Small intestine (tissue), 7 donors: ENCODE measurements around the gene RHCG. TPM values are rescaled to one million over a fixed set of nuclear protein-coding genes. Genes with fewer than 3 reads are reported as not detected.
"Not testable (repeated sequence)": the region's sequence is repeated elsewhere in the genome, so short reads cannot be mapped to it uniquely, and the experiment has no call there.

Source experiments
- DNase-seq, 2 donors: peaks; one replicate each; pipeline versions ENCODE4 v3.0.0 to v3.0.0-alpha.2; 2013
- FAIRE-seq: peaks from 2 replicates; lab custom pipeline; 2012; peaks lifted over from hg19 to GRCh38; lab: Jason Lieb, UNC
- H3K27ac ChIP-seq, 3 donors: one replicate each; pipeline ENCODE4 v1.5.1; 2013; ENCODE audit warnings: low read length in 2 of 3, mild to moderate bottlenecking in 2 of 3, control low read depth in 1 of 3, inconsistent platforms in 1 of 3, low read depth in 1 of 3, moderate library complexity in 1 of 3
- H3K27me3 ChIP-seq, 3 donors: one replicate each; pipeline ENCODE4 v1.6.1; 2013; ENCODE audit warnings: low read length in 3 of 3, inconsistent platforms in 1 of 3; ENCODE audit not compliant: control insufficient read depth in 3 of 3, insufficient read depth in 3 of 3
- H3K36me3 ChIP-seq, 3 donors: one replicate each; pipeline ENCODE4 v1.6.1; 2013; ENCODE audit warnings: low read length in 3 of 3, inconsistent platforms in 1 of 3, low read depth in 1 of 3, mild to moderate bottlenecking in 1 of 3, moderate library complexity in 1 of 3; ENCODE audit not compliant: control insufficient read depth in 3 of 3, insufficient read depth in 2 of 3
- H3K4me1 ChIP-seq, 3 donors: one replicate each; pipeline ENCODE4 v1.6.1; 2013; ENCODE audit warnings: low read length in 2 of 3, inconsistent platforms in 1 of 3, low read depth in 1 of 3, mild to moderate bottlenecking in 1 of 3, moderate library complexity in 1 of 3; ENCODE audit not compliant: control insufficient read depth in 3 of 3, insufficient read depth in 2 of 3
- H3K4me3 ChIP-seq, 3 donors: one replicate each; pipeline ENCODE4 v1.5.1; 2013; ENCODE audit warnings: low read length in 3 of 3, control low read depth in 1 of 3, inconsistent platforms in 1 of 3, low read depth in 1 of 3, mild to moderate bottlenecking in 1 of 3, moderate library complexity in 1 of 3
- H3K9me3 ChIP-seq, 2 donors: one replicate each; pipeline ENCODE4 v1.6.1; 2013; ENCODE audit warnings: low read depth in 1 of 2, low read length in 1 of 2; ENCODE audit not compliant: control insufficient read depth in 2 of 2, insufficient read depth in 1 of 2
- WGBS, 3 donors: extraction: QIAGEN DNeasy Blood & Tissue Kit; methylation state at CpG; one replicate each; pipeline ENCODE4 v1.1.7; 2013; 5-methylcytosine and 5-hydroxymethylcytosine counted together
- polyA plus RNA-seq, 4 donors: library from polyadenylated mRNA; stranded (reverse) in 3 of 4; unstranded in 1 of 4; fragments of 200-250 nt in 3 of 4; fragments of 120-200 nt in 1 of 4; gene quantifications; one replicate each; pipeline versions ENCODE4 v1.2.1 to v1.2.3, GENCODE V29; 2013
- donor health status: healthy with polysubstance abuse.
- donor health status: control.
- donor health status: control.
- donor health status: Bipolar disorder and iron deficiency.
- donor health status: healthy.

The RHCG gene
- polyA plus RNA-seq, 4 donors = 0.16 to 2.2 (median 1.3) TPM

GRCh38 chr15:89479173-89479572, 17.2 kb downstream of the RHCG start:
- Histone ChIP-seq H3K27ac (no peak overlapping the region), H3K4me1 (no peaks in the 10 kb centered on the region), H3K27me3 (peaks cover 0 to 19% (median 0%) of the 10 kb centered on the region in 3 donors), H3K36me3 (no peaks in the 10 kb centered on the region), H3K9me3 (no peaks in the 10 kb centered on the region), H3K4me3 (no peak overlapping the region)
- 63 to 77% (median 73%) methylated on average over 7 of the region's 7 CpGs for WGBS, 3 donors
- DNase-seq (no peak), FAIRE-seq (no peak)

GRCh38 chr15:89477411-89478242, 18.8 kb downstream of the RHCG start:
- H3K36me3 ChIP-seq = no peaks in the 10 kb centered on the region
- no peak overlapping the region for H3K27ac ChIP-seq
- FAIRE-seq = no peak
- DNase-seq = no peak
- H3K9me3 ChIP-seq = no peaks in the 10 kb centered on the region
- no peak overlapping the region for H3K4me3 ChIP-seq
- H3K4me1 ChIP-seq = no peaks in the 10 kb centered on the region
- WGBS, 3 donors = 71 to 84% (median 79%) methylated on average over 20 to 22 of the region's 22 CpGs
- peaks cover 0 to 19% (median 0%) of the 10 kb centered on the region in 3 donors for H3K27me3 ChIP-seq

- Histone ChIP-seq H3K4me1 (no peaks in the 10 kb centered on the region), H3K27ac (no peak overlapping the region), H3K9me3 (no peaks in the 10 kb centered on the region), H3K27me3 (peaks cover 0 to 28% (median 0%) of the 10 kb centered on the region in 3 donors), H3K4me3 (no peak overlapping the region), H3K36me3 (no peaks in the 10 kb centered on the region)
- FAIRE-seq (no peak), DNase-seq (no peak)
- 51 to 57% (median 53%) methylated on average over 6 of the region's 6 CpGs for WGBS, 3 donors
Observed at GRCh38 chr15:89475661-89476060, 20.7 kb downstream of the RHCG start.

- Histone ChIP-seq H3K36me3 (no peaks in the 10 kb centered on the region), H3K4me3 (no peak overlapping the region), H3K27ac (no peak overlapping the region), H3K4me1 (no peaks in the 10 kb centered on the region), H3K27me3 (peaks cover 0 to 21% (median 2%) of the 10 kb centered on the region in 3 donors), H3K9me3 (no peaks in the 10 kb centered on the region)
- 2 to 8% (median 3%) methylated on average over 7 of the region's 7 CpGs for WGBS, 3 donors
- peak; percentile 54 to 72 for DNase-seq
- no peak for FAIRE-seq
Observed at GRCh38 chr15:89472785-89473256, 23.6 kb downstream of the RHCG start.

- Histone ChIP-seq H3K4me1 (no peaks in the 10 kb centered on the region), H3K9me3 (no peaks in the 10 kb centered on the region), H3K36me3 (no peaks in the 10 kb centered on the region), H3K27ac (no peak overlapping the region), H3K27me3 (peaks cover 0 to 13% (median 2%) of the 10 kb centered on the region in 3 donors), H3K4me3 (no peak overlapping the region)
- 51 to 63% (median 56%) methylated on average over 12 to 15 of the region's 15 CpGs for WGBS, 3 donors
- DNase-seq (peak in 1 of 2 donors; percentile 35), FAIRE-seq (no peak)
Observed at GRCh38 chr15:89469426-89470096, 26.8 kb downstream of the RHCG start.

GRCh38 chr15:89468813-89469212, 27.6 kb downstream of the RHCG start:
- H3K36me3 ChIP-seq, H3K4me1 ChIP-seq, H3K4me3 ChIP-seq, DNase-seq, FAIRE-seq, H3K9me3 ChIP-seq, H3K27ac ChIP-seq, H3K27me3 ChIP-seq: not testable (repeated sequence)
- 2 to 7% (median 4%) methylated on average over 1 of the region's 1 CpG for WGBS, 3 donors

GRCh38 chr15:89463113-89463512, 33.3 kb downstream of the RHCG start:
- no peak overlapping the region for H3K27ac ChIP-seq
- H3K4me3 ChIP-seq = no peak overlapping the region
- H3K27me3 ChIP-seq = no peaks in the 10 kb centered on the region
- no peaks in the 10 kb centered on the region for H3K9me3 ChIP-seq
- 88 to 94% (median 89%) methylated on average over 7 to 8 of the region's 8 CpGs for WGBS, 3 donors
- DNase-seq (no peak), FAIRE-seq (no peak)
- H3K36me3 ChIP-seq = no peaks in the 10 kb centered on the region
- H3K4me1 ChIP-seq = peaks cover 0 to 22% (median 5%) of the 10 kb centered on the region in 3 donors

GRCh38 chr15:89462198-89462912, 34.0 kb downstream of the RHCG start:
- H3K4me1 ChIP-seq = peaks cover 0 to 22% (median 5%) of the 10 kb centered on the region in 3 donors
- no peaks in the 10 kb centered on the region for H3K36me3 ChIP-seq
- DNase-seq (peak; percentile 21 to 41), FAIRE-seq (no peak)
- H3K27ac ChIP-seq = no peak overlapping the region
- H3K27me3 ChIP-seq = no peaks in the 10 kb centered on the region
- no peak overlapping the region for H3K4me3 ChIP-seq
- 70 to 82% (median 82%) methylated on average over 9 of the region's 9 CpGs for WGBS, 3 donors
- H3K9me3 ChIP-seq = peaks cover 0 to 1% of the 10 kb centered on the region in 2 donors
